GM23248 (cell line): ENCODE data around the gene TRIM62. TPM values are rescaled to one million over a fixed set of nuclear protein-coding genes. Genes with fewer than 3 reads are reported as not detected.

Source experiments
- DNase-seq: peaks from one replicate; pipeline ENCODE4 v3.0.0-alpha.2; 2015
- H2AFZ ChIP-seq: fragments of 200-600 bp; sonication (generic); 2 replicates; pipeline ENCODE4 v1.6.1; 2016; ENCODE audit warnings: antibody characterized with exemption
- H3F3A ChIP-seq: fragments of 200-600 bp; sonication (generic); 2 replicates; pipeline ENCODE4 v1.6.1; 2016; ENCODE audit warnings: mild to moderate bottlenecking, antibody characterized with exemption, mixed run types; ENCODE audit not compliant: insufficient read depth
- H3K27ac ChIP-seq: fragments of 200-600 bp; sonication (generic); 2 replicates; pipeline ENCODE4 v1.5.1; 2016; ENCODE audit warnings: mild to moderate bottlenecking
- H3K27me3 ChIP-seq: fragments of 200-600 bp; sonication (generic); replicated peaks from 2 replicates; pipeline ENCODE4 v1.6.1; 2016; ENCODE audit warnings: mild to moderate bottlenecking; ENCODE audit not compliant: insufficient read depth
- H3K36me3 ChIP-seq: fragments of 200-600 bp; sonication (generic); 2 replicates; pipeline ENCODE4 v1.6.1; 2016; ENCODE audit warnings: low read depth, mild to moderate bottlenecking
- H3K4me1 ChIP-seq: fragments of 200-600 bp; sonication (generic); 2 replicates; pipeline ENCODE4 v1.6.1; 2016; ENCODE audit warnings: mild to moderate bottlenecking; ENCODE audit not compliant: insufficient read depth
- H3K4me2 ChIP-seq: fragments of 200-600 bp; sonication (generic); one replicate; pipeline ENCODE4 v1.6.1; 2016; ENCODE audit warnings: mild to moderate bottlenecking; ENCODE audit not compliant: unreplicated experiment
- H3K4me3 ChIP-seq: fragments of 200-600 bp; sonication (generic); 2 replicates; pipeline ENCODE4 v1.5.1; 2016; ENCODE audit warnings: mild to moderate bottlenecking
- H3K79me2 ChIP-seq: fragments of 200-600 bp; sonication (generic); 2 replicates; pipeline ENCODE4 v1.6.1; 2016; ENCODE audit warnings: mild to moderate bottlenecking; ENCODE audit not compliant: insufficient read depth
- H3K9ac ChIP-seq: fragments of 200-600 bp; sonication (generic); 2 replicates; pipeline ENCODE4 v1.6.1; 2016; ENCODE audit warnings: mild to moderate bottlenecking
- H3K9me2 ChIP-seq: fragments of 200-600 bp; sonication (generic); 2 replicates; pipeline ENCODE4 v1.6.1; 2016; ENCODE audit warnings: mixed run types, mild to moderate bottlenecking, moderate library complexity; ENCODE audit not compliant: insufficient read depth
- H3K9me3 ChIP-seq: fragments of 200-600 bp; sonication (generic); one replicate; pipeline ENCODE4 v1.6.1; 2017; ENCODE audit warnings: low read depth
- H4K20me1 ChIP-seq: fragments of 200-600 bp; sonication (generic); 2 replicates; pipeline ENCODE4 v1.6.0; 2016; ENCODE audit not compliant: insufficient read depth
- EZH2 ChIP-seq: fragments of 200-600 bp; sonication (generic); IDR thresholded peaks from 2 replicates; pipeline ENCODE4 v1.6.1; 2018; ENCODE audit warnings: antibody characterized with exemption, mild to moderate bottlenecking; ENCODE audit not compliant: insufficient read depth, poor library complexity, severe bottlenecking
- EZH2phosphoT487 ChIP-seq: fragments of 200-600 bp; sonication (generic); IDR thresholded peaks from 2 replicates; pipeline ENCODE4 v1.6.1; 2018; ENCODE audit warnings: antibody characterized with exemption, moderate library complexity, mild to moderate bottlenecking, low read depth; ENCODE audit not compliant: insufficient read depth
- WGBS, 2 experiments: methylation state at CpG; one replicate each; pipeline ENCODE4 v1.1.6; 2015 to 2017; ENCODE audit warnings: low lambda C conversion rate in 2 of 2, low coverage in 1 of 2; ENCODE audit errors: missing lambda C conversion rate in 2 of 2; 5-methylcytosine and 5-hydroxymethylcytosine counted together
- in situ Hi-C: fragments of 300-500 bp; cut with MboI; formaldehyde crosslinking; loops from 2 replicates; pipeline ENCODE4 v1.15.0; 2020
- polyA plus RNA-seq: library from polyadenylated mRNA; unstranded; fragments of >200 nt; fragmentation: Nextera tagmentation; extraction: Ambion mirVana; gene quantifications from 2 replicates; pipeline ENCODE4 v1.2.1, GENCODE V29; 2016
- total RNA-seq: library from RNA; depleted of rRNA; stranded (reverse); fragments of >200 nt; shearing (Covaris generic); gene quantifications from 2 replicates; pipeline ENCODE4 v1.2.3, GENCODE V29; 2014

Gene TRIM62
- total and polyA plus RNA-seq, 2 experiments from 2014 or later: 2.0 to 2.6 TPM

- in situ Hi-C loops: no loop called here
- TF ChIP-seq EZH2phosphoT487 (no peak), EZH2 (no peak)
- Histone ChIP-seq H3F3A (no peaks in the 10 kb centered on the region), H3K4me3 (no peak overlapping the region), H3K9me3 (no peaks in the 10 kb centered on the region), H4K20me1 (no peaks in the 10 kb centered on the region), H3K36me3 (no peaks in the 10 kb centered on the region), H3K9ac (no peak overlapping the region), H3K4me2 (no peak overlapping the region), H3K4me1 (no peaks in the 10 kb centered on the region), H3K27ac (no peak overlapping the region), H3K27me3 (no peaks in the 10 kb centered on the region), H3K79me2 (no peaks in the 10 kb centered on the region), H3K9me2 (no peaks in the 10 kb centered on the region), H2AFZ (no peak overlapping the region)
- DNase-seq: no peak
- 72 to 82% methylated on average over 14 of the region's 14 CpGs for WGBS, 2 experiments
Observed at GRCh38 chr1:33163621-33164519, 18.0 kb downstream of the TRIM62 start.

- Histone ChIP-seq H3K4me1 (no peaks in the 10 kb centered on the region), H3K9ac (no peak overlapping the region), H4K20me1 (no peaks in the 10 kb centered on the region), H3K9me3 (no peaks in the 10 kb centered on the region), H3K36me3 (no peaks in the 10 kb centered on the region), H3F3A (no peaks in the 10 kb centered on the region), H3K4me2 (no peak overlapping the region), H3K27ac (no peak overlapping the region), H3K4me3 (no peak overlapping the region), H2AFZ (no peak overlapping the region), H3K27me3 (no peaks in the 10 kb centered on the region), H3K9me2 (no peaks in the 10 kb centered on the region), H3K79me2 (no peaks in the 10 kb centered on the region)
- in situ Hi-C loops: no loop called here
- no peak for DNase-seq
- 70 to 78% methylated on average over 2 of the region's 2 CpGs for WGBS, 2 experiments
- no peak for TF ChIP-seq EZH2
- no peak for TF ChIP-seq EZH2phosphoT487
Observed at GRCh38 chr1:33162141-33162540, 19.7 kb downstream of the TRIM62 start.

GRCh38 chr1:33161061-33161681, 20.7 kb downstream of the TRIM62 start:
- Histone ChIP-seq H3K9ac (no peak overlapping the region), H3K4me2 (no peak overlapping the region), H3K79me2 (no peaks in the 10 kb centered on the region), H3K27ac (no peak overlapping the region), H2AFZ (no peak overlapping the region), H4K20me1 (no peaks in the 10 kb centered on the region), H3F3A (no peaks in the 10 kb centered on the region), H3K4me3 (no peak overlapping the region), H3K27me3 (no peaks in the 10 kb centered on the region), H3K36me3 (no peaks in the 10 kb centered on the region), H3K9me2 (no peaks in the 10 kb centered on the region), H3K9me3 (no peaks in the 10 kb centered on the region), H3K4me1 (no peaks in the 10 kb centered on the region)
- DNase-seq: no peak
- TF ChIP-seq EZH2phosphoT487 (no peak), EZH2 (no peak)
- in situ Hi-C loops: no loop called here
- 53 to 57% methylated on average over 24 to 25 of the region's 25 CpGs for WGBS, 2 experiments

- Histone ChIP-seq H3K4me1 (no peaks in the 10 kb centered on the region), H3K4me3 (no peak overlapping the region), H3K27me3 (no peaks in the 10 kb centered on the region), H3K9ac (no peak overlapping the region), H3K9me3 (no peaks in the 10 kb centered on the region), H3K27ac (no peak overlapping the region), H3K4me2 (no peak overlapping the region), H3K79me2 (no peaks in the 10 kb centered on the region), H3F3A (no peaks in the 10 kb centered on the region), H3K36me3 (no peaks in the 10 kb centered on the region), H4K20me1 (no peaks in the 10 kb centered on the region), H2AFZ (no peak overlapping the region), H3K9me2 (no peaks in the 10 kb centered on the region)
- TF ChIP-seq EZH2: no peak
- no peak for TF ChIP-seq EZH2phosphoT487
- WGBS, 2 experiments: 91 to 92% methylated on average over 26 of the region's 26 CpGs
- in situ Hi-C loops: no loop called here
- no peak for DNase-seq
Observed at GRCh38 chr1:33159577-33159976, 22.3 kb downstream of the TRIM62 start.
